ENCODE results near the gene SPINK7.

DNA sequence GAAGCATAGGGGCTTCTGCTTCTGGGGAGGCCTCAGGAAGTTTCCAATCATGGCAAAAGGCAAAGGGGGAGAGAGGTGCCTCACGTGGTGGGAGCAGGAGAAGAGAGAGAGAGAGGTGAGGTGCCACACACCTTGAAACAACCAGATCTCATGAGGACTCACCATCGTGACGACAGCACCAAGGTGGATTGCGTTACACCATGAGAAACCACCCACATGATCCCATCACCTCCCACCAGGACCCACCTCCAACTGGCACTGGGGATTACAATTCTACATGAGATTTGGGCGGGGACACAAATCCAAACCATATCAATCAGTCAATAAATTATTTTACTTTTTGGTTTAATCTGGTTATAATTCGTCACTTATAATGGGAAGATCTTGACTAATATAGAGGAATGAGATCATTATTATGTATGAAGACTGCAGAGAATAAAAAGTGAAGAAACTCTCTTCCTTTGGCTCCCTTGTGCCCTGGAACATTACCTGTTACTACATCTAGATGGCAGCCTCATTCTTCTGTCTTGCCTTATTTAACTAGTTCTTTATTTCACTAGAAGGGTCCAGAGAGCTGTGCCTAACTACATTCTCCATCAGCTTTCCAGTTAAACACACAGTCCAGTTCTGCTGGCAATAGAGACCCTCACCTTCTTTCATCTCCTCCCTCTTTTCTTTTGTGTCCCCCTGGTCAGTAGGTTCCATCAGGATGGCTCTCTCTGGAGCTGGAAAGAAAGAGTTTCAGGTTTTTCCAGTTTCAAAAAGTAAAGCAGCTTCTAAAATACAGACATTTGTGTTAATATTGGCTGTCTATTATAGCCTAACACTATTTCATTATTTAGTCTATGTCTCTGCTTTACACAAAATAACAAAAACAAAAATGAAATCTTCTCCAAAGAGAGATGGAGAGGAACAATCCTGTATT lies 21.7 kb upstream of the SPINK7 start:
- TF ChIP-seq CTCF (IDR thresholded peaks at IDR 0.05): peak; percentile 54
- TF ChIP-seq, protein P1, sequence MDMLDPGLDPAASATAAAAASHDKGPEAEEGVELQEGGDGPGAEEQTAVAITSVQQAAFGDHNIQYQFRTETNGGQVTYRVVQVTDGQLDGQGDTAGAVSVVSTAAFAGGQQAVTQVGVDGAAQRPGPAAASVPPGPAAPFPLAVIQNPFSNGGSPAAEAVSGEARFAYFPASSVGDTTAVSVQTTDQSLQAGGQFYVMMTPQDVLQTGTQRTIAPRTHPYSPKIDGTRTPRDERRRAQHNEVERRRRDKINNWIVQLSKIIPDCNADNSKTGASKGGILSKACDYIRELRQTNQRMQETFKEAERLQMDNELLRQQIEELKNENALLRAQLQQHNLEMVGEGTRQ (IDR thresholded peaks at IDR 0.05; ENCODE audit: borderline replicate concordance, low read depth, low read length): no peak
- no peak for TF ChIP-seq YY1 (IDR thresholded peaks at IDR 0.05; ENCODE audit: low read depth)
- TF ChIP-seq, protein P2, sequence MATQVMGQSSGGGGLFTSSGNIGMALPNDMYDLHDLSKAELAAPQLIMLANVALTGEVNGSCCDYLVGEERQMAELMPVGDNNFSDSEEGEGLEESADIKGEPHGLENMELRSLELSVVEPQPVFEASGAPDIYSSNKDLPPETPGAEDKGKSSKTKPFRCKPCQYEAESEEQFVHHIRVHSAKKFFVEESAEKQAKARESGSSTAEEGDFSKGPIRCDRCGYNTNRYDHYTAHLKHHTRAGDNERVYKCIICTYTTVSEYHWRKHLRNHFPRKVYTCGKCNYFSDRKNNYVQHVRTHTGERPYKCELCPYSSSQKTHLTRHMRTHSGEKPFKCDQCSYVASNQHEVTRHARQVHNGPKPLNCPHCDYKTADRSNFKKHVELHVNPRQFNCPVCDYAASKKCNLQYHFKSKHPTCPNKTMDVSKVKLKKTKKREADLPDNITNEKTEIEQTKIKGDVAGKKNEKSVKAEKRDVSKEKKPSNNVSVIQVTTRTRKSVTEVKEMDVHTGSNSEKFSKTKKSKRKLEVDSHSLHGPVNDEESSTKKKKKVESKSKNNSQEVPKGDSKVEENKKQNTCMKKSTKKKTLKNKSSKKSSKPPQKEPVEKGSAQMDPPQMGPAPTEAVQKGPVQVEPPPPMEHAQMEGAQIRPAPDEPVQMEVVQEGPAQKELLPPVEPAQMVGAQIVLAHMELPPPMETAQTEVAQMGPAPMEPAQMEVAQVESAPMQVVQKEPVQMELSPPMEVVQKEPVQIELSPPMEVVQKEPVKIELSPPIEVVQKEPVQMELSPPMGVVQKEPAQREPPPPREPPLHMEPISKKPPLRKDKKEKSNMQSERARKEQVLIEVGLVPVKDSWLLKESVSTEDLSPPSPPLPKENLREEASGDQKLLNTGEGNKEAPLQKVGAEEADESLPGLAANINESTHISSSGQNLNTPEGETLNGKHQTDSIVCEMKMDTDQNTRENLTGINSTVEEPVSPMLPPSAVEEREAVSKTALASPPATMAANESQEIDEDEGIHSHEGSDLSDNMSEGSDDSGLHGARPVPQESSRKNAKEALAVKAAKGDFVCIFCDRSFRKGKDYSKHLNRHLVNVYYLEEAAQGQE (IDR thresholded peaks at IDR 0.05; ENCODE audit: low read depth, low read length): no peak
- no peak for TF ChIP-seq TCF12 (IDR thresholded peaks at IDR 0.05)
